Measurements from ENCODE around the gene LSM2. TPM values are rescaled to one million over a fixed set of nuclear protein-coding genes. Genes with fewer than 3 reads are reported as not detected.
A peak's percentile ranks its signal among the peaks of the same experiment; 100 is the strongest.

Gene LSM2
- total RNA-seq, 4 donors from 2014 or later, result 11.8 to 42.9 (median 19.1) TPM

GRCh38 chr6:31775633-31776484 lies 30.9 kb downstream of the LSM2 start:
- TF ChIP-seq, protein P1, sequence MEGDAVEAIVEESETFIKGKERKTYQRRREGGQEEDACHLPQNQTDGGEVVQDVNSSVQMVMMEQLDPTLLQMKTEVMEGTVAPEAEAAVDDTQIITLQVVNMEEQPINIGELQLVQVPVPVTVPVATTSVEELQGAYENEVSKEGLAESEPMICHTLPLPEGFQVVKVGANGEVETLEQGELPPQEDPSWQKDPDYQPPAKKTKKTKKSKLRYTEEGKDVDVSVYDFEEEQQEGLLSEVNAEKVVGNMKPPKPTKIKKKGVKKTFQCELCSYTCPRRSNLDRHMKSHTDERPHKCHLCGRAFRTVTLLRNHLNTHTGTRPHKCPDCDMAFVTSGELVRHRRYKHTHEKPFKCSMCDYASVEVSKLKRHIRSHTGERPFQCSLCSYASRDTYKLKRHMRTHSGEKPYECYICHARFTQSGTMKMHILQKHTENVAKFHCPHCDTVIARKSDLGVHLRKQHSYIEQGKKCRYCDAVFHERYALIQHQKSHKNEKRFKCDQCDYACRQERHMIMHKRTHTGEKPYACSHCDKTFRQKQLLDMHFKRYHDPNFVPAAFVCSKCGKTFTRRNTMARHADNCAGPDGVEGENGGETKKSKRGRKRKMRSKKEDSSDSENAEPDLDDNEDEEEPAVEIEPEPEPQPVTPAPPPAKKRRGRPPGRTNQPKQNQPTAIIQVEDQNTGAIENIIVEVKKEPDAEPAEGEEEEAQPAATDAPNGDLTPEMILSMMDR (IDR thresholded peaks at IDR 0.05), result no peak
- no peak for TF ChIP-seq POLR2A (IDR thresholded peaks at IDR 0.05)
- H3K4me1 ChIP-seq, result peaks cover 0 to 31% (median 8%) of the 10 kb centered on the region in 4 donors
- H3K36me3 ChIP-seq, result peaks cover 0 to 29% (median 0%) of the 10 kb centered on the region in 3 donors
- H3K27me3 ChIP-seq, result no peaks in the 10 kb centered on the region
- H3K4me3 ChIP-seq, result peak overlapping the region in 1 of 4 donors; percentile 36
- H3K27ac ChIP-seq, result peak overlapping the region in 2 of 4 donors; percentile 57 to 76
- H3K9me3 ChIP-seq, result no peaks in the 10 kb centered on the region
- DNase-seq, result no peak

GRCh38 chr6:31775184-31775583 lies 31.6 kb downstream of the LSM2 start:
- peak in 2 of 3 donors; percentile 74 to 82 for DNase-seq
- Histone ChIP-seq H3K27me3 (no peaks in the 10 kb centered on the region), H3K9me3 (no peaks in the 10 kb centered on the region), H3K36me3 (peaks cover 0 to 23% (median 0%) of the 10 kb centered on the region in 3 donors), H3K4me1 (peaks cover 0 to 33% (median 8%) of the 10 kb centered on the region in 4 donors), H3K4me3 (no peak overlapping the region), H3K27ac (peak overlapping the region in 2 of 4 donors; percentile 57 to 76)
- peak in 1 of 2 donors; percentile 30 for TF ChIP-seq POLR2A (IDR thresholded peaks at IDR 0.05)
- TF ChIP-seq, protein P1 (IDR thresholded peaks at IDR 0.05), result peak in 3 of 6 experiments; percentile 49 to 57 (median 56)

GRCh38 chr6:31771992-31772358 lies 34.8 kb downstream of the LSM2 start:
- DNase-seq, result no peak
- Histone ChIP-seq H3K4me1 (peaks cover 0 to 37% (median 4%) of the 10 kb centered on the region in 4 donors), H3K9me3 (no peaks in the 10 kb centered on the region), H3K27me3 (no peaks in the 10 kb centered on the region), H3K4me3 (no peak overlapping the region), H3K36me3 (no peaks in the 10 kb centered on the region), H3K27ac (no peak overlapping the region)
- no peak for TF ChIP-seq POLR2A (IDR thresholded peaks at IDR 0.05)
- TF ChIP-seq, protein P1 (IDR thresholded peaks at IDR 0.05), result no peak

- no peak for DNase-seq
- H3K9me3 ChIP-seq, result no peaks in the 10 kb centered on the region
- no peaks in the 10 kb centered on the region for H3K36me3 ChIP-seq
- no peak overlapping the region for H3K4me3 ChIP-seq
- H3K4me1 ChIP-seq, result peaks cover 0 to 25% (median 1%) of the 10 kb centered on the region in 4 donors
- H3K27me3 ChIP-seq, result no peaks in the 10 kb centered on the region
- H3K27ac ChIP-seq, result no peak overlapping the region
- TF ChIP-seq, protein P1 (IDR thresholded peaks at IDR 0.05), result no peak
- no peak for TF ChIP-seq POLR2A (IDR thresholded peaks at IDR 0.05)
Observed at GRCh38 chr6:31770860-31771259, 35.9 kb downstream of the LSM2 start.

- no peaks in the 10 kb centered on the region for H3K36me3 ChIP-seq
- peaks cover 0 to 19% (median 1%) of the 10 kb centered on the region in 4 donors for H3K4me1 ChIP-seq
- TF ChIP-seq, protein P1 (IDR thresholded peaks at IDR 0.05), result peak; percentile 67 to 93 (median 84)
- no peak for TF ChIP-seq POLR2A (IDR thresholded peaks at IDR 0.05)
- peak overlapping the region in 3 of 4 donors; percentile 22 to 65 (median 36) for H3K27ac ChIP-seq
- no peaks in the 10 kb centered on the region for H3K9me3 ChIP-seq
- H3K4me3 ChIP-seq, result no peak overlapping the region
- peak; percentile 79 to 94 (median 92) for DNase-seq
- H3K27me3 ChIP-seq, result no peaks in the 10 kb centered on the region
Observed at GRCh38 chr6:31769684-31770371, 36.9 kb downstream of the LSM2 start.
